Upper lobe of right lung (tissue), 1 donor: ENCODE results near the gene HDAC4. TPM values are rescaled to one million over a fixed set of nuclear protein-coding genes. Genes with fewer than 3 reads are reported as not detected.
A peak's percentile ranks its signal among the peaks of the same experiment; 100 is the strongest.

ENCODE experiments used
- ATAC-seq: fragments of 200-7000 bp; cut with Tn5 transposase; one replicate; pipeline ENCODE4 v1.9.1; 2020; ENCODE audit warnings: mild to moderate bottlenecking, moderate library complexity
- DNase-seq: peaks from one replicate; pipeline ENCODE4 v3.0.0-alpha.2; 2020
- H3K27ac ChIP-seq: fragments of 200-600 bp; one replicate; pipeline ENCODE4 v1.8.0; 2022
- H3K27me3 ChIP-seq: fragments of 200-600 bp; one replicate; pipeline ENCODE4 v1.8.0; 2022; ENCODE audit warnings: mild to moderate bottlenecking
- H3K36me3 ChIP-seq: fragments of 200-600 bp; one replicate; pipeline ENCODE4 v1.8.0; 2022
- H3K4me1 ChIP-seq: fragments of 200-600 bp; one replicate; pipeline ENCODE4 v1.8.0; 2022
- H3K4me3 ChIP-seq: fragments of 200-600 bp; one replicate; pipeline ENCODE4 v1.8.0; 2022; ENCODE audit warnings: mild to moderate bottlenecking
- H3K9me3 ChIP-seq: fragments of 200-600 bp; one replicate; pipeline ENCODE4 v1.8.0; 2022
- CTCF ChIP-seq: fragments of 200-600 bp; IDR thresholded peaks from one replicate; pipeline ENCODE4 v1.8.0; 2022; ENCODE audit warnings: antibody characterized with exemption
- intact Hi-C: fragments of 100-400 bp; cut with DNase I; formaldehyde crosslinking; loops from one replicate; pipeline ENCODE4 v1.11.0; 2022
- total RNA-seq: library from RNA; stranded (reverse); fragmentation: NEBNext Ultra II Directional; extraction: Animal tissue kit (Norgen Biotek cat#: 25700); gene quantifications from one replicate; pipeline ENCODE4 v1.2.1, GENCODE V29; 2021
- donor health status: DM: no; HTN: yes; CAD: no; lungs with severe emphysema.

The HDAC4 gene
- total RNA-seq, 1 donor from 2014 or later: 44.1 TPM

GRCh38 chr2:239196474-239197021 is 204.3 kb downstream of the HDAC4 start:
- no peaks in the 10 kb centered on the region for H3K27me3 ChIP-seq
- no peak for TF ChIP-seq CTCF
- H3K27ac ChIP-seq: no peak overlapping the region
- peak; percentile 35 for DNase-seq
- intact Hi-C loops: no loop called here
- no peaks in the 10 kb centered on the region for H3K4me1 ChIP-seq
- H3K9me3 ChIP-seq: no peaks in the 10 kb centered on the region
- no peak for ATAC-seq
- H3K36me3 ChIP-seq: no peaks in the 10 kb centered on the region
- H3K4me3 ChIP-seq: no peak overlapping the region

GRCh38 chr2:239195992-239196391 is 204.8 kb downstream of the HDAC4 start:
- intact Hi-C loops: no loop called here
- ATAC-seq: no peak

GRCh38 chr2:239195318-239195871 is 205.4 kb downstream of the HDAC4 start:
- DNase-seq (peak; percentile 43), ATAC-seq (no peak)
- no peak for TF ChIP-seq CTCF
- no peaks in the 10 kb centered on the region for H3K27me3 ChIP-seq
- H3K4me3 ChIP-seq: no peak overlapping the region
- intact Hi-C loops: no loop called here
- H3K9me3 ChIP-seq: no peaks in the 10 kb centered on the region
- H3K4me1 ChIP-seq: no peaks in the 10 kb centered on the region
- H3K27ac ChIP-seq: no peak overlapping the region
- H3K36me3 ChIP-seq: no peaks in the 10 kb centered on the region

More at GRCh38 chr2:239195992-239196391, 204.8 kb downstream of the HDAC4 start:
- DNase-seq: peak; percentile 25
- H3K27ac ChIP-seq: no peak overlapping the region
- no peak for TF ChIP-seq CTCF
- H3K9me3 ChIP-seq: no peaks in the 10 kb centered on the region
- H3K4me1 ChIP-seq: no peaks in the 10 kb centered on the region
- H3K27me3 ChIP-seq: no peaks in the 10 kb centered on the region
- H3K36me3 ChIP-seq: no peaks in the 10 kb centered on the region
- no peak overlapping the region for H3K4me3 ChIP-seq

- intact Hi-C loops: no loop called here
- Histone ChIP-seq H3K27me3 (no peaks in the 10 kb centered on the region), H3K36me3 (no peaks in the 10 kb centered on the region), H3K4me1 (no peaks in the 10 kb centered on the region), H3K9me3 (no peaks in the 10 kb centered on the region), H3K4me3 (no peak overlapping the region), H3K27ac (no peak overlapping the region)
- TF ChIP-seq CTCF: no peak
- no peak for ATAC-seq
- DNase-seq: peak; percentile 61
These were observed 206.0 kb downstream of the HDAC4 start for GRCh38 chr2:239194731-239195317.

- intact Hi-C loops: no loop called here
- H3K27me3 ChIP-seq: no peaks in the 10 kb centered on the region
- no peaks in the 10 kb centered on the region for H3K4me1 ChIP-seq
- H3K4me3 ChIP-seq: no peak overlapping the region
- peak; percentile 35 for DNase-seq
- no peak for TF ChIP-seq CTCF
- peaks cover 7% of the 10 kb centered on the region for H3K36me3 ChIP-seq
- no peak overlapping the region for H3K27ac ChIP-seq
- ATAC-seq: no peak
- no peaks in the 10 kb centered on the region for H3K9me3 ChIP-seq
These were observed 206.7 kb downstream of the HDAC4 start for GRCh38 chr2:239193925-239194677.
